Testis (tissue), 3 donors: ENCODE results near the gene GSTA4. TPM values are rescaled to one million over a fixed set of nuclear protein-coding genes. Genes with fewer than 3 reads are reported as not detected.

ENCODE experiments used
- DNase-seq: peaks from one replicate; pipeline ENCODE4 v3.0.0-alpha.2; 2019
- H3K27ac ChIP-seq, 2 donors: fragments of 200-600 bp; sonication (generic); one replicate each; pipeline ENCODE4 v1.5.1; 2019
- H3K27me3 ChIP-seq: fragments of 200-600 bp; sonication (generic); one replicate; pipeline ENCODE4 v1.5.1; 2019
- H3K36me3 ChIP-seq: fragments of 200-600 bp; sonication (generic); one replicate; pipeline ENCODE4 v1.5.1; 2017; ENCODE audit warnings: low read depth; ENCODE audit errors: missing control alignments
- H3K4me1 ChIP-seq: fragments of 200-600 bp; sonication (generic); one replicate; pipeline ENCODE4 v1.5.1; 2019
- H3K4me3 ChIP-seq, 2 donors: fragments of 200-600 bp; sonication (generic); one replicate each; pipeline ENCODE4 v1.5.1; 2017 to 2019
- H3K9me3 ChIP-seq: fragments of 200-600 bp; sonication (generic); one replicate; pipeline ENCODE4 v1.5.1; 2017
- CTCF ChIP-seq, 3 experiments: fragments of 450-650 bp in 2 of 3; fragments of 200-600 bp in 1 of 3; sonication (generic) in 1 of 3; IDR thresholded peaks; one replicate each; pipeline ENCODE4 v1.5.1; 2016 to 2019; ENCODE audit warnings: antibody characterized with exemption in 3 of 3, mild to moderate bottlenecking in 2 of 3, moderate library complexity in 1 of 3
- POLR2A ChIP-seq: fragments of 450-650 bp; IDR thresholded peaks from one replicate; pipeline ENCODE4 v1.6.1; 2017; ENCODE audit warnings: antibody characterized with exemption, mild to moderate bottlenecking, moderate library complexity
- WGBS, 2 donors: methylation state at CpG; one replicate each; pipeline ENCODE4 v1.1.5; 2018; 5-methylcytosine and 5-hydroxymethylcytosine counted together
- intact Hi-C: fragments of 100-400 bp; cut with DNase I; formaldehyde crosslinking; loops from one replicate; pipeline ENCODE4 v1.15.1; 2023; ENCODE audit warnings: low total_unique reads
- polyA plus RNA-seq: library from polyadenylated mRNA; stranded (reverse); fragments of 350-450 nt; fragmentation: Illumina TruSeq; extraction: RNeasy Lipid Tissue Mini Kit (QIAGEN cat#74804); gene quantifications from one replicate; pipeline ENCODE4 v1.2.3, GENCODE V29; 2014; ENCODE audit warnings: low read depth, low replicate concordance; ENCODE audit not compliant: insufficient read depth
- total RNA-seq, 2 donors: library from RNA; depleted of rRNA; stranded (reverse); fragments of >200 nt; gene quantifications; one replicate each; pipeline ENCODE4 v1.2.3, GENCODE V29; 2016

GSTA4 gene
- total and polyA plus RNA-seq, 3 donors from 2014 or later: 63.1 to 91.5 (median 87.3) TPM

GRCh38 chr6:53005663-53006250 lies 10.7 kb upstream of the GSTA4 start:
- Histone ChIP-seq H3K36me3 (no peaks in the 10 kb centered on the region), H3K4me3 (no peak overlapping the region), H3K27me3 (no peaks in the 10 kb centered on the region), H3K4me1 (no peaks in the 10 kb centered on the region), H3K9me3 (no peaks in the 10 kb centered on the region), H3K27ac (no peak overlapping the region)
- 56 to 66% methylated on average over 2 of the region's 2 CpGs for WGBS, 2 donors
- TF ChIP-seq POLR2A: no peak
- no peak for TF ChIP-seq CTCF (IDR thresholded peaks at IDR 0.05)
- intact Hi-C loops: no loop called here
- peak; percentile 55 for DNase-seq

GRCh38 chr6:52999456-52999855 lies 4.4 kb upstream of the GSTA4 start:
- TF ChIP-seq POLR2A (no peak), CTCF (IDR thresholded peaks at IDR 0.05) (no peak)
- Histone ChIP-seq H3K9me3 (no peaks in the 10 kb centered on the region), H3K4me1 (no peaks in the 10 kb centered on the region), H3K27ac (no peak overlapping the region), H3K36me3 (no peaks in the 10 kb centered on the region), H3K4me3 (no peak overlapping the region), H3K27me3 (no peaks in the 10 kb centered on the region)
- no peak for DNase-seq
- intact Hi-C loops: no loop called here
- WGBS, 2 donors: 75 to 81% methylated on average over 6 of the region's 6 CpGs

GRCh38 chr6:52998603-52999002 lies 3.5 kb upstream of the GSTA4 start:
- Histone ChIP-seq H3K27me3 (no peaks in the 10 kb centered on the region), H3K9me3 (no peaks in the 10 kb centered on the region), H3K4me1 (no peaks in the 10 kb centered on the region), H3K27ac (no peak overlapping the region), H3K4me3 (no peak overlapping the region), H3K36me3 (no peaks in the 10 kb centered on the region)
- intact Hi-C loops: no loop called here
- 87 to 95% methylated on average over 4 of the region's 4 CpGs for WGBS, 2 donors
- no peak for TF ChIP-seq POLR2A
- TF ChIP-seq CTCF (IDR thresholded peaks at IDR 0.05): no peak
- no peak for DNase-seq

- TF ChIP-seq CTCF (IDR thresholded peaks at IDR 0.05) (no peak), POLR2A (no peak)
Measured at GRCh38 chr6:52995913-52996645, 995 bp upstream of the GSTA4 start.

GRCh38 chr6:52994839-52995088 lies 320 bp downstream of the GSTA4 start:
- no peaks in the 10 kb centered on the region for H3K27me3 ChIP-seq
- TF ChIP-seq CTCF (IDR thresholded peaks at IDR 0.05) (no peak), POLR2A (no peak)
- H3K9me3 ChIP-seq: no peaks in the 10 kb centered on the region
- WGBS, 2 donors: 1% methylated on average over 13 of the region's 13 CpGs
- peaks cover 14% of the 10 kb centered on the region for H3K4me1 ChIP-seq
- DNase-seq: peak; percentile 54
- H3K36me3 ChIP-seq: no peaks in the 10 kb centered on the region
- peak overlapping the region; percentile 97 to 98 for H3K27ac ChIP-seq
- intact Hi-C loops: no loop called here
- peak overlapping the region; percentile 82 to 95 for H3K4me3 ChIP-seq

More at GRCh38 chr6:52995913-52996645, 995 bp upstream of the GSTA4 start:
- H3K36me3 ChIP-seq: no peaks in the 10 kb centered on the region
- WGBS, 2 donors: 12 to 14% methylated on average over 21 of the region's 21 CpGs
- no peaks in the 10 kb centered on the region for H3K27me3 ChIP-seq
- DNase-seq: peak; percentile 62
- H3K4me3 ChIP-seq: peak overlapping the region; percentile 82 to 95
- intact Hi-C loops: no loop called here
- H3K27ac ChIP-seq: peak overlapping the region; percentile 97 to 98
- H3K4me1 ChIP-seq: peaks cover 13% of the 10 kb centered on the region
- H3K9me3 ChIP-seq: no peaks in the 10 kb centered on the region
